GM19452 (cell line): ENCODE data around the gene PRR14L.
"Not testable (repeated sequence)": the region's sequence is repeated elsewhere in the genome, so short reads cannot be mapped to it uniquely, and the experiment has no call there.

Experiments used
- ATAC-seq: cut with Tn5 transposase; IDR thresholded peaks from one replicate; pipeline ENCODE4 v1.9.1; 2021; ENCODE audit not compliant: unreplicated experiment

PRR14L gene

GRCh38 chr22:31683181-31684105, 66.5 kb downstream of the PRR14L start:
- no peak for ATAC-seq

- ATAC-seq, result no peak
Measured at GRCh38 chr22:31682751-31683150, 67.2 kb downstream of the PRR14L start.

- ATAC-seq, result no peak
Measured at GRCh38 chr22:31681349-31682345, 68.3 kb downstream of the PRR14L start.

GRCh38 chr22:31680861-31681341, 69.0 kb downstream of the PRR14L start:
- no peak for ATAC-seq

- no peak for ATAC-seq
Measured at GRCh38 chr22:31678748-31679147, 71.2 kb downstream of the PRR14L start.

- ATAC-seq, result peak; percentile 93
Measured at GRCh38 chr22:31676700-31677099, 73.2 kb downstream of the PRR14L start.

GRCh38 chr22:31674219-31674618, 75.7 kb downstream of the PRR14L start:
- not testable (repeated sequence) for ATAC-seq

GRCh38 chr22:31668849-31669248, 81.1 kb downstream of the PRR14L start:
- ATAC-seq, result not testable (repeated sequence)

- no peak for ATAC-seq
Measured at GRCh38 chr22:31662668-31663037, 87.3 kb downstream of the PRR14L start.

GRCh38 chr22:31661851-31662667, 87.9 kb downstream of the PRR14L start, which contains the start of gene PISD:
Gene PISD, minus strand, starts transcription at chr22:31662215. Its CDS starts 7 bp downstream, at chr22:31662208.
- ATAC-seq, result peak; percentile 81

- not testable (repeated sequence) for ATAC-seq
Measured at GRCh38 chr22:31660860-31661341, 89.0 kb downstream of the PRR14L start.

GRCh38 chr22:31659246-31659645, 90.7 kb downstream of the PRR14L start:
- ATAC-seq, result no peak

GRCh38 chr22:31654408-31654807, 95.5 kb downstream of the PRR14L start:
- ATAC-seq, result no peak

- no peak for ATAC-seq
Measured at GRCh38 chr22:31653944-31654343, 96.0 kb downstream of the PRR14L start.

GRCh38 chr22:31652911-31653684, 96.8 kb downstream of the PRR14L start:
- no peak for ATAC-seq

GRCh38 chr22:31652088-31652487, 97.8 kb downstream of the PRR14L start:
- ATAC-seq, result no peak

GRCh38 chr22:31651664-31652063, 98.3 kb downstream of the PRR14L start:
- no peak for ATAC-seq

GRCh38 chr22:31650391-31650790, 99.5 kb downstream of the PRR14L start:
- ATAC-seq, result no peak

- ATAC-seq, result no peak
Measured at GRCh38 chr22:31647523-31648320, 102.2 kb downstream of the PRR14L start.
